Vagina (tissue), 2 donors: ENCODE results near the gene TDRD6.

Experiments used
- CTCF ChIP-seq, 3 experiments: fragments of 450-650 bp in 2 of 3; fragments of 200-600 bp in 1 of 3; sonication (generic) in 1 of 3; IDR thresholded peaks; one replicate each; pipeline ENCODE4 v1.5.1; 2017 to 2019; ENCODE audit warnings: antibody characterized with exemption in 3 of 3, mild to moderate bottlenecking in 2 of 3, moderate library complexity in 2 of 3
- POLR2A ChIP-seq, 2 donors: fragments of 450-650 bp; IDR thresholded peaks; one replicate each; pipeline ENCODE4 v1.6.1; 2017; ENCODE audit warnings: antibody characterized with exemption in 2 of 2, mild to moderate bottlenecking in 2 of 2, moderate library complexity in 2 of 2
- POLR2AphosphoS5 ChIP-seq, 2 donors: sonication (generic); formaldehyde crosslinking; IDR thresholded peaks; one replicate each; pipeline ENCODE4 v1.9.0; 2017; ENCODE audit warnings: antibody characterized with exemption in 2 of 2, mild to moderate bottlenecking in 2 of 2, low read depth in 1 of 2; ENCODE audit not compliant: insufficient read depth in 1 of 2

GRCh38 chr6:46688117-46688965 lies 656 bp downstream of the TDRD6 start:
- TF ChIP-seq CTCF (IDR thresholded peaks at IDR 0.05) (no peak), POLR2A (IDR thresholded peaks at IDR 0.05) (no peak), POLR2AphosphoS5 (IDR thresholded peaks at IDR 0.05; ENCODE audit: insufficient read depth in 1 of 2, low read depth in 1 of 2) (no peak)
